Right hindlimb (tissue), 1 donor: Measurements from ENCODE around the gene MOCS1.
A peak's percentile ranks its signal among the peaks of the same experiment; 100 is the strongest.

Experiments
- DNase-seq: peaks from one replicate; pipeline ENCODE4 v3.0.0-alpha.2; 2018

The MOCS1 gene

DNA sequence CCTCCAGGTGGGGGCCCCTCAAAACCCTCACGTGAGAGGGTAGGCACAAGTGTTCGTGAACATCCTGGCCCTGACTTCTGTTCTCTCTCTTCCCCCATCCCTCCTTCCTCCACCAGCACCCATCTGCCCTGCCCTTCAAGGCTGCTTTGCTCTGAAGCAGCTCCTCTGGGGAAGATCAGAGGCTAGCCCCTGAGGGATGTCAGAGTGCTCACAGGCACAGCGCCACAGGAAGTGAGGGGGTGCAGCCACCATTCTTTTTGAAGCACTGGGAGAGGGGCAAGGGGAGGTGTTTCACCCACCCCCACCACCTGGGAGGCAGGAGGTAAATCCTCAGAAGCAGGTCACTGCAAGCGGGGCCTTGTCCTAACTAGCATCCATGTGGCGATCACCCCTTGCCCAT lies 11.4 kb downstream of the MOCS1 start:
- no peak for DNase-seq

DNA sequence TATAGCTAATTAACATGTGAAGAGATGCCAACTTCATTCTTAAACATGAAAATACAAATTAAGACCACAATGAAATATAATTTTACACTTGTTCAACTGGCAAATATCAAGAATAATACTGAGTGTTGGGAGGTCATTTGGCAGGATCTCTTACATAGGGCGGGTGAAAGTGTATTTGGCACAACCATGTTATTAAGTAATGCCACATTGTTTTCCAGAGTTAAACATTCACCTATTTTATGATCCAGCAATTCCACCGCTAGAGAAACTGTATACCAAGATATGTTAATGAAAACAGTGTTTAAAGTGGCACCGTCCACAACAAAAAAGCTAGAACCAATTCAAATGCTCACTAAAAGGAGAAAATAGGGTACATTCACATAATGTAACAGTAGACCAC lies 14.1 kb downstream of the MOCS1 start:
- DNase-seq, result no peak

DNA sequence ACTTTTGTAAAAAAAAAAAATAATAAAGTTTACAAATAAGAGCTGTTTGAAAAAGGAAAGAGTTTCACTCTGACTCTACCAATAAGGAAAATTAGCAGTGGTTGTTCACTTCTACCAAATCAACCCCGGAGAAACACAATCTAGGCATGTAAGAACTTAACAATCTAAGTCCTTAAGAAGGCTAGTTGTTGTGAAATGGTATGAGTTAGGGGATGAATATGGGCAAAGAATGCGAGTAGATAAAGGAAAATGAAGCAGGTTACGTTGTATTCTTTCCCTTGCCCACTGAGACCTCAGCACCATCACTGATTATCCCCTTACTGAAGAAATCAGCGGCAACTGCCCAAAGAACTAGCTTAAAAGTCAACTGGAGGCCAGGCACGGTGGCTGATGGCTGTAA lies 15.4 kb downstream of the MOCS1 start:
- no peak for DNase-seq

DNA sequence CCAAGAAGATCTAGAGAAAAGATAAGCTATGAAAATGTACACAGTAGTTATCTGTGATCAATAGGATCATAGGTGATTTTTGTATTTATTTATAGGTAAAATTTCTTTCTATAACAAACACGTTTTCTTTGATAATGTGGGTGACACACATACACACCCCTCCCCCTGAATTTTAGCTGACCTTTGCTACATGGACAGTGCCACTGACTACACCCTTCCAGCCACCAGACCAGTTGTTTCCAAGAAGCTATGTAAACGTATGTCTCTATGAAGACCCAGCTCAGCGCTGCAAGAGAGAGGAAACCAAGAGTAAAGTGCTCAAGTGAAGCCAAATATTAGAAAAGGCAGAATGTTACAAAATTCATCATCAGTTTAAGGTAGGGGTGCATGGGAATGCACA lies 16.3 kb downstream of the MOCS1 start:
- no peak for DNase-seq

DNA sequence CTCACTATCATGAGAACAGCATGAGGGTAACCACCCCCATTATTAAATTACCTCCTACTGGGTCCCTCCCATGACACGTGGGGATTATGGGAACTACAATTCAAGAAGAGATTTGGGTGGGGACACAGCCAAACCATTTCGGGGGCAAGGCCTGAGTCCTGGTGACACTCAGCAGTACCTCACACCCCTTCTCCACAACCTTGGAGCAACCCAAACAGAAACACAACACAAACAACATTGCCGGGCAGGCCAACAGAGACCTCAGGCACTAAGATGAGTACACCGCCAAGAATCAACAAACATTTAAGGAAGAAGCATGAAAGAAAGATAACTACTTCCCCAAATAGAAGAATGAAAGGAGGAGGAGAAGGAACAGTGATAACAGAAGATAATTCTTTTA lies 16.9 kb downstream of the MOCS1 start:
- DNase-seq, result no peak

DNA sequence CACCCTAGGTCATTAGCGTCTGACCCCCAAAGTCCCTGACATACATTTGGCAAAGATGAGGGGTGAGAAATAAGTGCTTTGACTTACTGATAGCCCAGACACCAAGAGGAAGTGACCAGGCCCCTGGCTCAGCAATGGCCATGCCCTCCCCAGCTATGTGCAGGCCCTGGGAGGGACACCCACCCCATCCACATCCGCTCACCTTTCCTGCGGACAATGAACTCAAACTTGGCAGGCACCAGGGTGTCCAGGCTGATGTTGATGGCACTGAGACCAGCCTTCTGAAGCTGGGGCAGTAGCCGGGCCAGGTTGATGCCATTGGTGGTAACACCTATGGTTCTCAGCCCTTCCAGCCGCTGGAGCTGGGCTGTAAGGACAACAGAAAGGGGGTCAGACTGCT lies 18.4 kb downstream of the MOCS1 start:
- no peak for DNase-seq

DNA sequence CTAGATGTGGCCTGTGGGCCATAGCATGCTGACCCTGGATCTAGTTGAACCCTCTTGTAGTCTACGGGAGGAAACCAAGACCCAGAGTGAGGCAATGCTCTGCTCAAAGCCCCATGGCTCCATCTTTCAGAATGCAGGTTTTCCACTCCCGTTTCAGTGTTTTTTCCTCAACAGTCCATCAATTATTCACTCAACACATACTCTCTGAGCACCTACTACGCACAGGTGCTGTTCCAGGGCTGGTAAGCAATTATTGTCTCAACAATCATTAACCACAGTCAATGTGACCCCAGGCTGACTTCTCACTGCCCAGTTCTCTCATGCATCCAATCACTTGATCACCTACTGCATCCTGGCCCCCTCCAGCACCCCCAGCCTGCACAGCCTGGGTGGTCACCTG lies 20.0 kb downstream of the MOCS1 start:
- no peak for DNase-seq

DNA sequence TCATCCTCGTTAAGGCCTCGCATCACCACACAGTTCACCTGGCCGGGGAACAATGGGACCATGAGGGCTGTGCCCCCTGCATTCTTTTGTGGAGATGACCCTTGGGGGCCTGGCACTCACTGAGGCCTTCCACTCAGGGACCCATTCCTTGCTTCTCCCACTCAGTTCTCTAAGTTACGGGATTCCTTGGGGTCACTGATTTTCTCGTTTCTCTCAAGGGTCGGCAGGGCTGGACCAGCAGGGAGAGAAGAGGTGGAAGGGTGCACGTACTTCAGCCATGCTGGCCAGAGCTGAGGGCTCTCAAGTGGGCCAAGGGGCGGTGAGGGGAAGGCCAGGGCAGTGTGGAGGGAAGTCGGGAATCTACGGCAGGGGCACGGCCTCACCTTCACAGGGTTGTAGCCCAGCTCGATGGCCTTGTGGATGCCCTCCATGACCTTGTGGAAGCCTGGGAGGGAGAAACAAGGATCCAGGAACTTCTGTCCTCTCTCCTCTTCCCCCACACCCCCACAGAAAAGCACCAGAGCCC lies 20.8 kb downstream of the MOCS1 start:
- no peak for DNase-seq

DNA sequence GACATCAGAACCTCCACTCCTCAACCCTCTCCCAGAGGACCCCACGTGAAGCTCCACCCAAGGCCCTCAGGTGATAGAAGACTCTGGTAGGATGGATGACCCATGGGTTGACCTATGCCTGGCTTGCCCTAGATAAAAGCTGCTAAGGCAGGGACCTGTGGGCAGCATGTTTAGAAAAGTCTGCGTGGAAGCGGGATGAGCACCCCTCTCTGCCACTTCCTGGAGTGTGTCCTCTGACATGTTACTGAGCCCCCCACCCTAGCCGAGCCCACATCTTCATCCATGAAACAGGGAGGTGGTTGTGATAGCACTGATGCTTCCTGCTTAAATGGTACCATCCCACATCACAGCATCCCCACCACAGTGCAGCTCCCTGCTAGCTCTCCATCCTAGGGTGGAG lies 21.8 kb downstream of the MOCS1 start:
- no peak for DNase-seq

DNA sequence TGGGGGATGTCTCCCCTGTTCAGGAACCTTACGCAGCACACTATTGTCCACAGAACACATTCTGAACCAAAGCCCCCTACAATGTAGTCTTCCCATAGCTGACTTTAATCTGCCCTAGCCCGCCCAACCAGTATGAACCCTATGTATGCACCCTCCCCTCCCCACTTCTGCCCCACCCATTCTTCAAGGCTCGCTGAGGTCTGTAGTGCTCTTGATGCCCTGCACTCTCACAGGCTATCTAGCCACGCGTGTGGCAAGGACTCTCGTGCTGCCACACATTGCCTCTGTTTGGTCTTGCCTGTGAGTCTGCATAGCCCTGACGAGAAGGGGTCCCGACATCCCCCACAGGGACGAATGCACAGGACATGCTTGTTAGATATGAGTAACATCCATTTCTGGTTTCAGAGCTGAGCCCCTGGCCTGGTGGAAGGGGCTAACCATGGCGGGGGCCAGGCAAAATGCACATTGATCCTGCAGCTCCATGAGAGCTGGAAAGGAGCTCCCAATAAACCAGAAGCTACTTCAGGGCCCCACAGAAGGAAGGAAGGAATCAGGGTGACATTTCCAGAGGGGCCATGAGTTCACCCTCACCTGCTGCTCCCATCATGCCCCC lies 22.6 kb downstream of the MOCS1 start:
- DNase-seq, result no peak

DNA sequence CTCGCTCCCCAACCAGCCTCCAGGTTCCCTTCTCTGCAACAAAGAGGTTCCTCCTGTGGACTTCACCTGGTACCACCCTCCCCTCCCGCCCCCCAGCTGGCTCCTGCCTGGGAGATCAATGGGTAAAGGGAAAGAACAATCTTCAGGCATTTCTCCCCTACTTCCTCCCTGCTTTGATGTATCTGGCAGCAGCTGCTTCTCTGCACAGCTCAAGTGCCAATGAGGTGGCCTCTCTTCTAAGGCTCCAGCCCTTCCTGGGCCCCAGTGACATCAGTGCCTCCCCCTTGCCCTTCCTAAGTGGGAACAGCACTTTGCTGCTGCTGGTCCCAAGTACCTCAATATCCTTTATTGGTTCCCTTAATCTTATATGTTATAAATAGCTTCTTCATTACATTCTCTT lies 23.5 kb downstream of the MOCS1 start:
- DNase-seq, result peak; percentile 4

DNA sequence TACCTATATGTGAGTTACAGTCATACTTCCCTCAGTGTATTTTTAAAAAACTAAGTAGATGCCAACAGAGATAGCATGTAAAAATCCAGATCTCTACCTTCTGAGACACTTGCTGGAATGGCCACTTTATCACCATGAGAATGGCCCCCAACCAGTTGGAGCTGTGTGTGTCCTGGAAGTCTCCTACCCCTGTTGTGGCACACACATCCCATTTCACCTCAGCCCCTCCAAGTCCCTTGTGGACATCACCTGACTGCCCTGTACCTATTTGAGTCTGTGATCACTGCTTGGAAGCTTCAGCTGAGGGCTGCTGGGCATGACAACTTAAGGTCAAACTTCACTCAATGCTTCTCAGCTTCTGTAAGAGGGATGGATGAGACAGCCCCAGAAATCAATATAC lies 24.1 kb downstream of the MOCS1 start:
- peak; percentile 15 for DNase-seq

DNA sequence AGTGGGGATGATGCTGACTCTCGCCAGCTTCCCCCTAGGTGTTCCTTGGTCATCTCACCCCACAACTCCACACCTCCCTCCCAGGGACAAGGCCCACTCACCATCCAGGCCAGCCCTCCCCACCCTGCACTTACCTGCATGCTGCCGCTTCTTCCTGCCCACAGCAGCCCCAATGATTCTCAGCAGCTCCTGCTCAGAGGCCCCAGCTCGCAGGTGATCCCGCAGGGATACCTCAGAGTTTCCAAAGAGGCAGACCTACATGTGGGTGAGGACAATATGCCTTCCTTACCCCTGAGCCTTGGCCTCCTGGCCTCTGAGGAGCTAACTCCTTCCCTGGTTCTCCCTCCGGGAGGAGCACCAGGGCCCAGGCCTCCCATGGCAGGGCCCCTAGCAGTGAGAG lies 24.6 kb downstream of the MOCS1 start:
- peak; percentile 12 for DNase-seq

DNA sequence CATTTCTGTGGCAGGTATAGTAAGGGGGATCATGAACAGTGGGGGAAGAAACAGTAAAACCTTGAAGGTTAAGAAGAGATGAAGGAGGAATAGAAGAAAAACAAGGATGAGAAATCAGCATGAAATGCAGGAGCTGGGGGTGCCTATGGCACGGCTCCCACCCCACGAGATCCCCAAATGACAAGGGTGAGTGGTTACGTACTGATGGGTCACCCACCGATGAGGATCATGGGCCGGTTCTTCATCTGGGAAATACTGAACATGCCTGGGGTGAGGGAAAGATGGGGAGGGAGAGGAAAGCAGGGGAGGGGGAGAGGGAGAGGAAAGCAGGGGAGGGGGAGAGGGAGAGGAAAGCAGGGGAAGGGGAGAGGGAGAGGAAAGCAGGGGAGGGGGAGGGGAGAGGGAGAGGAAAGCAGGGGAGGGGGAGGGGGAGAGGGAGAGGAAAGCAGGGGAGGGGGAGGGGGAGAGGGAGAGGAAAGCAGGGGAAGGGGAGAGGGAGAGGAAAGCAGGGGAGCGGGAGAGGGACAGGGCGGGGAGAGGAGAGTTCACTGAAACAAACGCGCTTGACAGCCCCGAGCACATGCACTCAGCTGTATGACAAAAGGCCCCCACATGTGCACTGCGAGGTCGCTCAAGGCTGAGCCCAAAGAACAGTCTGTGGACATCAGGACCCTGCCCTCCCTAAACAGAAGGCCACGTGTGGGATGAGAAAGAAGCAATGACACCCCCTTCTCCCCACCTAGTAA lies 25.3 kb downstream of the MOCS1 start:
- DNase-seq, result peak; percentile 5

DNA sequence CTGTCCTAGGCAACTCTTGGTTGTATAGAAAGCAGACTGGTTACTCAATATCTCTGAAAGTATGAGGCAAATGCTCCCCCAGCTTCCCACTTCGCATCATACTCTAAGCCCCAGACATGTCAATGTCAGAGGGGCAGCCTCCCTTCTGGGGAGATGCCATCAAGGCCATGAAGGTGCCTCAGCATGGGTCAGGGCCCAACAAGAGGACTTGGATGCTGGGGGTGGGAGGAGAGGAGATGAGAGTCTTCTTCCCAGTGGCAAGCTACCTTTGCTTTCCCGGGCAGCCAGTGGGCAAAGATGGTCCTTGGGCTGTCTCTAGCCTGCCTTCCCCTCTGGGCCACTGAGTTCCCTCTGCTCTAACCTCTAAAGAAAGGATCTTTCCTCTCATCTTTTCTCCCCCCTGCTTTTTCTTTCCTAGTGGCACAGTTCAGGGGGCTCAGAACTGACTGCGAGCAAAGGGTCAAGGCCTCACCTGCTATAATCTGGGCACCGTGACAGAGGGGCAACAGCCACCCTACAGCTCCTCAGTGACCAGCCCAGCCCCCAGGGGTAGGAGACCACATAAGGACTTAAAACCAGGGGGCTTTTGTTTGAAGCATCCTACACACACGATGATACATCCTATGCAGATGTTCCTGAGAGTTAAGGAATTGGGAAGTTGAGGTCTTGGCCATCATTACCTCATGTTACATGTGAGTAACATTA lies 26.2 kb downstream of the MOCS1 start:
- peak; percentile 0 for DNase-seq

DNA sequence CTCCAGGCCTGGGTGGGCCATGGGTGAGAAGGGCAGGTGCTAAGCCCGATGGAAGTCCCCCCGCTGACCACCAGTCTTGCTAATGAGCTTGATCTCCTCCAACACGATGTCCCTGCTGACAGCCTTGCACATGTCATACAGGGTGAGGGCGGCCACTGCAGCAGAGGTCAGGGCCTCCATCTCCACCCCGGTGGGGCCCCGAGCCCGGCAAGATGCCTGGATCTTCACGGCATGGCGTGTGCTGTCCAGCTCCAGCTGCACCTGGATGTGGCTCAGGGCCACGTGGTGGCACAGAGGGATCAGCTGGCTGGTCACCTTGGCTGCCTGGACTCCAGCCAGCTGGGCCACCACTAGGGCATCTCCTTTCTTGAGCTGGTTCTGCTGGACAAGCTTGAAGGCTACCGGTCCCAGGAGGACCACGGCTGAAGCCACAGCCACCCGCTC lies 27.9 kb downstream of the MOCS1 start:
- peak; percentile 11 for DNase-seq

DNA sequence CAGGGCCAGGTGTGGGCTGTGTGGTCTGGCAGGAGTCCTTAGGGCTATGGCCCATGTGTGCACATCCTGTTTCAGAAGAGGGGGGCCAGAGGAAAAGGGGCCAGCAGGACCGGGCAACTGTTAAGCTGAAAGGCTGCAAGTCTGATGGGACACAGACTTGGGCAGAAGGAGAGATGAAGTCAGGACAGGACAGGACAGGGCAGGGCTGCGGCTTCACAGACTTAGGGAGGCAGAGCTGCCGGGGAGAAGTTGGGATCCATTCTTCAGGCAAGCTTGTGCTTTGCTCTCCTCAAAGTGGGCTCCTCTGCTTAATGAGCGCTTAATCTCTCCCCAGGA lies 28.7 kb downstream of the MOCS1 start:
- no peak for DNase-seq

DNA sequence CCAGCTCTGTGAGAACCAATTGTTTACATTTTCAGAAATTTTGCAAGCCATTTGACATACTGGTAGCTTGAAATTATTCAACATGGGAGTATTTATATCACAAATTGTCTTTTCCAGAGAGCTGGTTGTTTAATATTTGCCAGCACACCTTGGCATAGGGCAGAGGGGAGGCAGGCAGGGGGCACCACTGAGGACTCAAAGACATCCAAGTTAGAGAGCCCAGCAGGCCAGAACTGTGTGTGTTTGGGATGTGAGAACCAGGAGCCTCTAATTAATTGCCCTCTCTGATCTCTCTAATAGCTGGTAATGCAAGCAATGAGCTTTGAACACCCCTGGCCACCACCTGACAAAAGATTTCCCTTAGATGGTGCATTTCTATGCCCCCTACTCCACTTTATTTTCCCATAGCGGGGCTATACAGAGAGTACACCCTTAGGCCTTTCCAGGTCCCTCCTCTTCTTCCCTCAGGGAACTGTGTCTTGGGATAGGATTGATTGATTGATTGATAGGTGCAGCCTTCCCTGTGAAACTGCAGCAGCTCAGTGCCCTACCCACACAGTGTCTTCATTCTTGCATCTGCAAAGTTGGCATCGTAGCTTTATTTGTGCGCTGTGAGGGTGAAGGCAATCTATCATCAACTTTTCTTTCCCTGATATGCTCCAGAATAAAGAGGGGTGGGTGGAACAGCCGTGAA lies 29.2 kb downstream of the MOCS1 start:
- peak; percentile 3 for DNase-seq

DNA sequence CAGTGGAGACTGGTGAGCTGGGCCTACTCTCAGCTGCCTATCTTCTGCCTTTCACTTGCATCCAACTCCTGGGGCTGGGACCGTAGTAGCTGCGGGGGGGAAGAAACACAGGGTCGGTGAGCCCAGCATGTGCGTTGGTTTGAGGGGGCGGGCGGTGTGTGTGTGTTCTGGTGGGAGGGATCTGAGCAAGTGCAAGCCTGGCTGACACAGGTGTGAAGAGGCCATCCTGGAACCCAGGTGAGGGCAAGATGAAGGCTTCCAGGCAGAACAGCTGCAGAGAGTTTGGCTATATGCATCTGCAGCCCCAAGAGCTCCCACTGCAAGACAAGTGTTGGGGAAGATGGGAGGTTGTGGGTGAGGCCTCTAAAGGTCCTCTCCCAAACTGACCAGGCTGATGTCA lies 30.6 kb downstream of the MOCS1 start:
- peak; percentile 13 for DNase-seq

DNA sequence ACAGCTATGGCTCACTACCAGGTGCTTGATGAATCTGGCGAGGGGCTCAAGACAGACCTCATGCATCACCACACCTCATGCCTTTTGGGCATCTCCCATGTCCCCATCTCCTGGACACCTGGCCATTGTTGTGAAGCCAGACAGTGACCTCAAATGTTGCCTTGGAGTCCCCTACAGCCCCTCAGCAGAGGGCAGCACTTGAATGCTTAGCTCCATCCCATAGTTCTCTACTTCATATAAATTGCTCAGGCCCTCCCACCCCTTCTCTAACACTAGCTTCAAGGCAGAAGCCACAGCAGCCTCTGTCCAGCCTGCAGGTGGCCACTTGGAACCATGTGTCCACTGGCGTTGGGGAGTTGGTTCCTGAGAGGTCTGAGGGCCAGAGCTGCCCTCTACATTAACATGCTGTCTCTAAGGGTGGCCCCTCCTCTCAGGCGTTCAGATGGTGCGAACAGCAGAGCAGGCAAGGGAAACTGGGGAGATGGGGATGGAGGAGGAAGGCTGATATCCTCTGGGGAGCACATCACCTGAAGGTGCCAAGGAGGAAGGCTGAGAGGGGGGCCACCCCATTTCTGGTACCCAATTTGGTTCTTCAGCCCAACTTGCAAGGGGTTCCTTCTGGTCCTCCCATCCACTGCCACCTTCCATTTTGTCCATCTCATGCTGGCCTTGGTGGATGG lies 31.3 kb downstream of the MOCS1 start:
- DNase-seq, result peak; percentile 10

DNA sequence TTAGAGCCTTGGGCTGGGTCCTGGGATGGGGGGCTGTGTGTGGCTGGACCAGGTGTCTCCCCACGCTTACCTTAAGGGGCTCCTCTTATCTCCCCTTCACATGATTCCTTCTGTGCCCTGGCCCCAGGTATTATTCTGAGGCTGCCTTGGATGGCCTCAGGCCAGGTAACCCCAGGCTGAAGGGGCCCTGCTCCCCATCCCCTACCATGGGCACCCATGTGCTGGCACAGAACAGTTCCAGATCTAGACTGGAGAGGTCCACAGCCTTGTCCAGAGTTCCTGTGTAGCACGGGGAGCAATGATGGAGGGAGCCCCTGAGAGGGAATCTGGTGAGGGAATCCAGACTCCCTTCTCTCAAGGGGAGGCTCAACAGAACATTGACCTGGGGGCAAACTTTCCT lies 32.1 kb downstream of the MOCS1 start:
- DNase-seq, result peak; percentile 14

DNA sequence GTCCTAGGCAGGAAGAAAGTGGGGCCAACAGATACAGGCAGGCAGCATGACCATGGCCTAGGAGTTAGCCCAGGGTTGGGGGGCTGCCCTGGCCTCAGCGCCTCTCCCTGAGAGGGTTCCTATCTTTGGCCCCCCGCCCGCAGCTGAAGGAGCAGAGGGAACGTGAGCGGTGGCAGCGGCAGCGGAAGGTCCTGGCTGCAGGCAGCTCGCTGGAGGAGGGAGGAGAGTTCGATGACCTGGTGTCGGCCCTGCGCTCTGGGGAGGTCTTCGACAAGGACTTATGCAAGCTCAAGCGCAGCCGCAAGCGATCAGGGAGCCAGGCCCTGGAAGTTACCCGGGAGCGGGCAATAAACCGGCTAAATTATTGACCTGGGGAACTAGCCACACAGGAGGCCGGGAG lies 32.6 kb downstream of the MOCS1 start:
- peak; percentile 15 for DNase-seq

DNA sequence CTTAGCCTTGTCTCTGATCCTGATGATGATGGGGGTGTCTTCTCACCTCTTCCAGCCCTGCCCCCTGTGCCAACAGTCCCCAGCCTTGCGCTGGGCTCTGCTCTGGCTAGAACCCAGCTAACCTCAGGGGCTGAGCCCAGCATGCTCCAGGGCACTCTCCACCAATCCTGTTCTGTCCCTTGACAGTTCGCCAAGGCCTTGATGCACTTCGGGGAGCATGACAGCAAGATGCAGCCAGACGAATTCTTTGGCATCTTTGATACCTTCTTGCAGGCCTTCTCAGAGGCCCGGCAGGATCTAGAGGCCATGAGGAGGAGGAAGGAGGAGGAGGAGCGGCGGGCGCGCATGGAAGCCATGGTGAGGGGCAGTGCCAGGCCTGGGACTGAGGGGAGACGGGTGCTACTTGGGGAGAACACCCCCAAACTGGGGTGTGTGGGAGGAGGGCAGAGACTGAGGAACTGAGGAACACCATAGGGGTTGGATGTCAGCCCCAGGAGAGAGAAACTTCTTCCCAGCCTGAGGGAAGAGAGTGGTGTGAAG lies 33.1 kb downstream of the MOCS1 start:
- DNase-seq, result peak; percentile 13
